Measurements from ENCODE around the gene TPGS2. TPM values are rescaled to one million over a fixed set of nuclear protein-coding genes. Genes with fewer than 3 reads are reported as not detected.
A peak's percentile ranks its signal among the peaks of the same experiment; 100 is the strongest.
"Not testable (repeated sequence)": the region's sequence is repeated elsewhere in the genome, so short reads cannot be mapped to it uniquely, and the experiment has no call there.

Gene TPGS2
- total RNA-seq, 2 donors from 2014 or later = 43.2 to 50.6 TPM

DNA sequence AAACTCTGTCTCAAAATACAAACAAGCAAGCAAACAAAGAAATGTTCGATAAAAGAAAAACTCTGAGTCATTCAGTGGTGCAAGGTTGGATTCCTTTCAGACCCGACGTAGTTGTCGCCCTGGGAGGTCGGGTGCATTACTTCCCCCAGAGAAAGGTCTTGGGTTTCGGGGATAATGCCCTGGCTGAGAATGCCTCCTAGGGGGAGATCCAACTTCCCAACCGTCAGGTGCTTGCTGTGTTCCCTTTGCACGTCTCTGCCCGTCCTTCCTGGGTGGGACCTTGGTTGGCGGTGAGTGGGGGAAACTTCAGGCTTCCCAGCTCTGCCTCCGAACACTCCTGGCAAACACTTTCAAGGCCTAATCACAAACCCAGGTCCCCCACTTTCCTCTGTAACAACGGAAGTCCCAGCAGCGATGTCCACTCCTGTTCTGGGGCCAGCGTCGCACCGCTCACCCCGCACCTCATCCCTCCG lies 609 bp downstream of the TPGS2 start:
- ATAC-seq = peak; percentile 7 to 8
- DNase-seq = no peak
- intact Hi-C loops (cut with DNase I) = no loop called here

DNA sequence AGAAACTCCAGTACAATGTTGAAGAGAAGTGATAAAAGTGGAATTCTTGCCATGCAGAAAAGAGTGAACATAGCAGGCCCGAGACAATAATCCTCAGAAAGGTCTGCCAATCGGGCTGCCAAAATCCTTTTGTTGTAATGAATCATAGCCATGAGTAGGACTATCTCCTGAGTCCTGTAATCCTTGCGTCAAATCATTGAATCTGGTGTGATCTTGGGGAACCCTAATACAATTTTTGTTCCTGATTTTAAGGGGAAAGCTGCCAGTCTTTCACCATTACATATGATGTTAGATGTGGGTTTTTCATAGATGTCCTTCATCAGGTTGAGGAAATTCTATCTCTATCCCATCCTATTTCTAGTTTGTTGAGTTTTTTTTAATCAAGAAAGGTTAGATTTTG lies 2.2 kb downstream of the TPGS2 start:
- intact Hi-C loops (cut with DNase I) = no loop called here
- no peak for ATAC-seq
- DNase-seq = no peak

GRCh38 chr18:36825526-36825925 lies 3.3 kb downstream of the TPGS2 start:
- no peak for ATAC-seq

DNA sequence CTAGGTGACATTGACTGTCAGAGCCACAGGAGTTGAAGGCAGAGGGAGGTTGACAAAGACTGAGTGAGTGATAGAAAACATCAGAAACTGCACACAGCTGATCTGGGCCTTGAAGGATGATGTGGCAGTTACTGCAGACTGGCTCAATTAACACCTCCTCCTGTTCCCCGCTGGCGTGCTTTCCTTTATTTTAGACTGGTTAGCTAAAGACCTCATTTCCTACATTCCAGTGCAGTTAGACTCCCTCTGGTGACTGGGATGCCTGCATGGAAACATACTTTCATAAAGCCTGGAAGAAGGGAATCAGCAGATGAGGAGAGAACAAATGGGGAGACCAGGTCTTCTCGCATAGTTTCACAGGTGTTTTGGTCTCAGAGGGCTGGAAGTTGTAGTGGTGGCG lies 7.1 kb downstream of the TPGS2 start:
- intact Hi-C loops (cut with DNase I) = no loop called here
- ATAC-seq (no peak), DNase-seq (no peak)

More at GRCh38 chr18:36825526-36825925, 3.3 kb downstream of the TPGS2 start:
- intact Hi-C loops (cut with DNase I) = no loop called here
- DNase-seq = no peak

DNA sequence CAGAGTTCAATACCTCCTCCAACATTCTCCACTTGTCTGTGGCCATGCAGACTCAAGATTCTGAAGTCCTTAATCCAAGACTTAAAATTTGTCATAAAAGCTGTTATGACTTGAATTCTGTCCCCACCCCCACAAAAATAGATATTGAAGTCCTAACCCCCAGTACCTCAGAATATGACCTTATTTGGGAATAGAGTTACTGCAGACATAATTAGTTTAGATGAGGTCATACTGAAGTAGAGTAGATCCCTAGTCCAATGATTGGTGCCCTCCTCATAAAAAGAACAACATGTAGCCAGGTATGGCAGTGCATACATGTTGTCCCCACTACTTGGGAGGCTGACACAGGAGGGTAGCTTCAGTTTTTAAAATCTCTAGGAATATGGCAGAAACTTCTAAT lies 9.2 kb downstream of the TPGS2 start:
- intact Hi-C loops (cut with DNase I) = no loop called here
- DNase-seq (no peak), ATAC-seq (no peak)

- intact Hi-C loops (cut with DNase I) = no loop called here
- no peak for ATAC-seq
- DNase-seq = no peak
Measured at GRCh38 chr18:36818652-36819051, 10.2 kb downstream of the TPGS2 start.

- peak; percentile 32 to 58 for ATAC-seq
- no peak for DNase-seq
- intact Hi-C loops (cut with DNase I) = no loop called here
Measured at GRCh38 chr18:36817039-36817438, 11.8 kb downstream of the TPGS2 start.

GRCh38 chr18:36816096-36816495 lies 12.7 kb downstream of the TPGS2 start:
- ATAC-seq; intact Hi-C loops (cut with DNase I); DNase-seq: not testable (repeated sequence)

GRCh38 chr18:36814994-36815393 lies 13.8 kb downstream of the TPGS2 start:
- peak in 1 of 2 donors; percentile 23 for ATAC-seq
- DNase-seq = no peak
- intact Hi-C loops (cut with DNase I) = no loop called here

- DNase-seq (no peak), ATAC-seq (no peak)
- intact Hi-C loops (cut with DNase I) = no loop called here
Measured at GRCh38 chr18:36813824-36814223, 15.0 kb downstream of the TPGS2 start.

GRCh38 chr18:36813101-36813775 lies 15.6 kb downstream of the TPGS2 start:
- DNase-seq = no peak
- intact Hi-C loops (cut with DNase I) = no loop called here
- ATAC-seq = no peak

GRCh38 chr18:36812678-36813077 lies 16.1 kb downstream of the TPGS2 start:
- DNase-seq (no peak), ATAC-seq (peak; percentile 21 to 34)
- intact Hi-C loops (cut with DNase I) = no loop called here

DNA sequence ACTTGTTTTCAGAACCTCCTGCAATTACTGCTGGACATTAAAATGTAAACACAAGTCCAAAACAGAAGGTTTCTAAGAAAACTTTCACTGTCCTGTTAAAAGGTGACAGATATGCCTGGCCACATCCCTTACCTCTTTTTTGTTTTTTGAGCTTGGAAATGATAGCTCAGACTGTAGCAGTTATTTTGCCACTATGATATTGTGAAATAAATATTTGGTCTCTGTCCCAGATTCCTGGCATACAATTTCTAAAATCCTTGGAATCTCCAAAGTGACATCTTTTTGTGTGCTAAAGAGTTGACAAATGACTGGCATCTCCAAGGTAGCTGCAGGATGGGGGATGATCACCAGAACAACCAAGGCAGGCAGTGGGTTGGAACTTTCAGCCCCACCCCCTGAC lies 16.8 kb downstream of the TPGS2 start:
- ATAC-seq (no peak), DNase-seq (no peak)
- intact Hi-C loops (cut with DNase I) = no loop called here

GRCh38 chr18:36811430-36811829 lies 17.4 kb downstream of the TPGS2 start:
- DNase-seq (no peak), ATAC-seq (peak in 1 of 2 donors; percentile 37)
- intact Hi-C loops (cut with DNase I) = no loop called here

DNA sequence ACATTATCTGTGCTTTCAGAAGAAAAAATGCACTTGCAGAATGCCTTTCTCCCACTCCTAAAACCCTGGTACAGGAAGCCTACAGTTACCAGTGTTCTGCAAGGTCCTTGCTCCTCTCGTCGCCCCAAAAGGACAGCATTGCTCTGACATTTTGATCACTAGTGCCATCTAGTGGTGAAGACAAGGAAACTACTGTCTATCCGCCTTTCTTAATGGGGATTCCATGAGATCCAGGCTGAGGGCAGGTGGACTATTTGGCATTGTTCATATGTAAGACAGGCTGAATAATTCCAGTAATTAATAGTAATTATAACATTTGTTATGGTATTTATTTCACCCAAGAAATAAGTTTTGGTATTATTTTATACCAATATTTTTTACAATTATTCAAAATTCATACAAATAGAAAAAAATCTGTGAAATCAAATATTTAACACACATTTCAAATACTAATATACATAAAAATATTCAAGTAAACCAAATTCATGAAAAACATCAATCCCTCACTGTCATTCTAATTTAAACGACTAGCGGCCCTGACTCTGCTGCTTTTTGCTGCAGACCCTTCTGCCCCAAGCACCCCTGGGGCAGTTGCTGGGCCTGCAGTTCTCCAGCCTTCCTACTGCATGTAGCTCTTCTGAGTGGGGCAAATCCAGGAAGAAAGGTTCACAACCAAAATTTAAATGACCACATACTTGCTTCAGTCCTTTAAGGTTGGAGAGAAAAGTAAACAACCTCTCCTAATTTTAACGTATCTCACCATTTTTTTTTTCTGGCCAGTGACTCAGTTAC lies 19.0 kb downstream of the TPGS2 start:
- intact Hi-C loops (cut with DNase I) = loop anchor here in 1 of 2 donors (2.0 to 5.0 kb wide), 2 partner anchors 39 to 122 kb away; no protein-coding TSS in a partner anchor
- peak; percentile 77 to 78 for ATAC-seq
- DNase-seq = no peak

GRCh38 chr18:36808681-36809080 lies 20.1 kb downstream of the TPGS2 start:
- intact Hi-C loops (cut with DNase I) = loop anchor here in 1 of 2 donors (2.0 to 5.0 kb wide), 2 partner anchors 38 to 121 kb away; no protein-coding TSS in a partner anchor
- ATAC-seq (no peak), DNase-seq (no peak)

DNA sequence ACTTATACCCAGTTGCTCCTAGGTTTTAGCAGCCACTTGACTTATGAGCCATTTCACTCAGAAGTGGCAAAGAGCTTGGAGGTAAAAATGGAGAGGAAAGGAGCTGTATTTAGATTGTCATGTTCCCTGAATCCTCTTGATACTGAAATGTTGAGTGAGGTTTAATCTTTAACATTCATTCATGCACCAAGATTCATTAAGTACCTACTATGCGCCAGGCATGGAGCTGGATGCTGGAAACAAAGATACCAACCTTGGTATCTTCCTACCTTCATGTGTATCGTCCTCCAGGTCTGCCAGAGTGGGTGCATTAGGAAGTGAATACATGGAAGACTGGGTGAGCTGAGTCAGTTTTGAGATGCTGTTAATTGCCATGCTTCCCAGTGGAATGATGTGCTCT lies 23.7 kb downstream of the TPGS2 start:
- no peak for ATAC-seq
- intact Hi-C loops (cut with DNase I) = loop anchor here in 1 of 2 donors (5.0 kb wide), 1 partner anchor 118 kb away; no protein-coding TSS in a partner anchor

DNA sequence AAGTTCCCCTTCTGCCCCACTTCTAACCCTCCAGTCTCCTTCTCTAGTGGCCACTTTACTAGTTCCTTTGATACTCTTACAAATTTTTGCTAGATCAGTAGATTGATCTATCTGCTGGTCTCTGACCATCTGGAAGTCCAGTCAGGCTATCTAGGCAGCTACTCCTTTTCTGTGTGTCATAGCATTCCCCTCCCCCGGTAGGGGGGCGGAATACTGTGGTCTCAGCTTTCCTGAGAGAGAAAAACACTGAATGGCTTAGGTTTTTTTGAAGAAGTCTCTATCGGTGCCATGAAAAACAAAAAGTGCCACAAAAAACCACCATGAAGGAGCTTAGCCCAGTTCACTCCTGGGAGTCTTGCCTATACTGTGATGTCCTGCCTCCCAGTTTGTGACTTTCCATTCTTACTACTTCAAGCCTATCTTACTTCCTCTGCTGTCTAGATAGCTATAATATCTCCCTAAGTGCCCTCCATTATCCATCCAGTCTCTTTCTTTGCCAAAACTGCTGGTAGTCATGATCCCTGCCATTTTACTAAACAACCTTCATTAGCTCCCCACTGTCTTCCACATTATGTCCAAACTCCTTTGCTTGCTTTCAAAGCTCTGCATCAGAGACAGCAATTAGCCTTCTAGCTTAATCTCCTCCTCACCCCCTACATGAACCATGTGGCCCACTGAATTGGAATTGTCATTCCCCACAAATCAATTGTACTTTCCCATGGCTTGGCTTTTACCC lies 29.9 kb downstream of the TPGS2 start:
- DNase-seq (no peak), ATAC-seq (no peak)
- intact Hi-C loops (cut with DNase I) = no loop called here

More for the DNA sequence above, 23.7 kb downstream of the TPGS2 start:
- DNase-seq = no peak

DNA sequence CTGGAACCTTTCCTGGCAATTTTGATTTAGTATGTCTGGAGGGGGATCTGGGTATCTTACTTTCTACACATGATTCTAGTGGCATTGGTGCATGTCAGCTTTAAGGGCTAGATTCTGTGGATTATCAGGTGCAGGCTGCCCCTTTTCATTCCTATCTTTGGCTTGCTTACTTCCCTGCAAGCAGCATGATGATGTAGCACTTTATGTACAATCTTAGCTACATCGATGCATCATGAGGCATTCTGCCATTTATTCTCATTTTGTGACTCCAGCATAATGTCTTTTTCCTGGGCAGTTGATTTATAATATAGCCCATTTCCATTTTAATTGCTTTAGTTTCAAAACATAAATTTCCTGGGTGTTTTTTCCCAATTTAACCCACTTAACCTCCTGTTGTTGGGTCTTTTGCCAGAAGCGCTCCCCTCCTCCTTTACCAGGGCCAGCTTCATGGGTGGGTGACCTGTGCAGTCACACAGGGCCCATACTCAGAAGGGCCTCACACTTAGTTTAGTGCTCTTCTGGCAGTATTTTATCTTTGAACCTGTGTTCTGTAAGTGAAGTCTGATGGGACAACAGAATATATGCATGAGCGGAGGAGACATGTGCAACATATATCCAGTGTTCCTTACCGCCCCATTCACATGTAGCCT lies 36.0 kb downstream of the TPGS2 start:
- intact Hi-C loops (cut with DNase I) = no loop called here
- no peak for ATAC-seq
- no peak for DNase-seq
